Caki2 (cell line): ENCODE data around the gene DENND6B. TPM values are rescaled to one million over a fixed set of nuclear protein-coding genes. Genes with fewer than 3 reads are reported as not detected.

ENCODE experiments used
- DNase-seq: peaks from one replicate; pipeline ENCODE4 v3.0.0-alpha.2; 2015; ENCODE audit warnings: low read depth
- in situ Hi-C: cut with HindIII; loops from 2 replicates; pipeline ENCODE4 v1.10.0; 2016; ENCODE audit warnings: low sequenced_read_pairs, low pct_unique_long_range_greater_than_20kb, mixed read lengths
- total RNA-seq: library from RNA; depleted of rRNA; stranded (reverse); fragments of >200 nt; shearing (Covaris generic); gene quantifications from 2 replicates; pipeline ENCODE4 v1.2.3, GENCODE V29; 2014; ENCODE audit warnings: low replicate concordance

The DENND6B gene
- total RNA-seq, 1 experiment from 2014 or later = 24.4 TPM

GRCh38 chr22:50308597-50308935 is 18.2 kb downstream of the DENND6B start:
- in situ Hi-C loops = no loop called here
- DNase-seq = peak; percentile 45

- DNase-seq = peak; percentile 41
- in situ Hi-C loops = no loop called here
These were observed 18.8 kb downstream of the DENND6B start for GRCh38 chr22:50307890-50308596.

GRCh38 chr22:50306753-50307749 is 19.8 kb downstream of the DENND6B start, which contains the start of gene PLXNB2:
Gene PLXNB2 (minus strand): TSS chr22:50307646. CDS start chr22:50290584, 17,062 bp downstream.
- in situ Hi-C loops = no loop called here
- peak; percentile 89 for DNase-seq

GRCh38 chr22:50305923-50306566 is 20.8 kb downstream of the DENND6B start:
- in situ Hi-C loops = no loop called here
- peak; percentile 99 for DNase-seq

- in situ Hi-C loops = no loop called here
- DNase-seq = no peak
These were observed 21.4 kb downstream of the DENND6B start for GRCh38 chr22:50305393-50305922.

GRCh38 chr22:50304528-50305392 is 22.1 kb downstream of the DENND6B start:
- in situ Hi-C loops = no loop called here
- peak; percentile 81 for DNase-seq

- DNase-seq = peak; percentile 91
- in situ Hi-C loops = no loop called here
These were observed 22.8 kb downstream of the DENND6B start for GRCh38 chr22:50303848-50304527.

- in situ Hi-C loops = no loop called here
- no peak for DNase-seq
These were observed 23.3 kb downstream of the DENND6B start for GRCh38 chr22:50303515-50303847.

GRCh38 chr22:50302564-50302963 is 24.2 kb downstream of the DENND6B start:
- in situ Hi-C loops = no loop called here
- DNase-seq = no peak

- no peak for DNase-seq
These were observed 24.7 kb downstream of the DENND6B start for GRCh38 chr22:50302041-50302541.

GRCh38 chr22:50301581-50301991 is 25.2 kb downstream of the DENND6B start:
- in situ Hi-C loops = no loop called here

More at GRCh38 chr22:50302041-50302541, 24.7 kb downstream of the DENND6B start:
- in situ Hi-C loops = no loop called here

GRCh38 chr22:50300620-50301257 is 26.1 kb downstream of the DENND6B start:
- in situ Hi-C loops = no loop called here
- DNase-seq = no peak

More at GRCh38 chr22:50301581-50301991, 25.2 kb downstream of the DENND6B start:
- no peak for DNase-seq

- no peak for DNase-seq
- in situ Hi-C loops = no loop called here
These were observed 26.8 kb downstream of the DENND6B start for GRCh38 chr22:50299785-50300619.

GRCh38 chr22:50298937-50299784 is 27.7 kb downstream of the DENND6B start:
- no peak for DNase-seq
- in situ Hi-C loops = no loop called here

GRCh38 chr22:50298266-50298637 is 28.6 kb downstream of the DENND6B start:
- in situ Hi-C loops = no loop called here
- no peak for DNase-seq
